Stomach (tissue), 4 donors: ENCODE results near the gene C20orf173.

ENCODE experiments used
- CTCF ChIP-seq, 7 experiments: fragments of 450-650 bp in 4 of 7; fragments of 200-600 bp in 3 of 7; sonication (generic) in 3 of 7; IDR thresholded peaks; one replicate each; pipeline ENCODE4 v1.5.1; 2016 to 2019; ENCODE audit warnings: antibody characterized with exemption in 7 of 7, control low read depth in 2 of 7, mild to moderate bottlenecking in 1 of 7
- EP300 ChIP-seq: sonication (generic); formaldehyde crosslinking; IDR thresholded peaks from one replicate; pipeline ENCODE4 v1.6.1; 2017; ENCODE audit warnings: antibody characterized with exemption
- POLR2A ChIP-seq, 4 donors: fragments of 450-650 bp; IDR thresholded peaks; one replicate each; pipeline ENCODE4 v1.6.1; 2016; ENCODE audit warnings: antibody characterized with exemption in 4 of 4, control low read depth in 2 of 4, mild to moderate bottlenecking in 1 of 4, moderate library complexity in 1 of 4

GRCh38 chr20:35496481-35496880, 33.0 kb downstream of the C20orf173 start:
- TF ChIP-seq CTCF (IDR thresholded peaks at IDR 0.05) (no peak), POLR2A (IDR thresholded peaks at IDR 0.05) (no peak), EP300 (no peak)
